Measurements from ENCODE around the gene PHIP. TPM values are rescaled to one million over a fixed set of nuclear protein-coding genes. Genes with fewer than 3 reads are reported as not detected.

PHIP gene
- total and polyA plus RNA-seq, 2 donors (not counting 3 experiments of a cell fraction or from before 2014, with no cell fraction given), result 3.5 to 28.4 TPM

DNA sequence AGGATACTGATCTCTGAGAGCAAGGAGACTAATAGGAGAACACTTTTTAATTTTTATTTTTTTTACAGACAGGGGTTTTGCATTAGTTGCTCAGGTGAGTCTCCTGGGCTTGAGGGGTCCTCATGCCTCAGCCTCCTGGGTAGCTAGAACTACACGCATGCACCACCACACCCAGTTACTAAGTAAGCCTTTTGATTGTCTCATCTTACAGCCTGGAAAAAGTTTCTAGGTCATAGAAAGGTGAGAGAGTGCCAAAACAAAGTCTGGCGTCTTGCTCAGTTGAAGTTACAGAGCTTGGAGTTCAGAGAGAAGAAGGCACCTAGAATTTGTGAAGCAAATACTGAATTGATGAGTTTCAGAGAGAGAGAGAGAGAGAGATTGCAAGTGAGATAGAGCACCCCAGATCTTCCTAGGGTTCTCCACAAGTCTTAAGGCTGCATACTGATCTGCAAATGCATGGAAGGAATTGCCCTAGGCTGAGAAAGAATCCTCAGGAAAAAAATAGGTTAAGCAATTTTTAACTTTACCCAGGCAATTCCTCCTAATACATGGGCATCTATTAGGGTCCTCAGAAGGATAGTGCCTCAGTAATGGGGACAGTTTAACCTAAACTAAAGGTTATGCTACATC lies 37.6 kb upstream of the PHIP start:
- Histone ChIP-seq H4K20me1 (replicated peaks; ENCODE audit: control insufficient read depth, extremely low read depth, insufficient read depth, low read length) (no peaks in the 10 kb centered on the region), H3K9ac (replicated peaks; ENCODE audit: extremely low read depth, insufficient read depth, low read length) (no peak overlapping the region), H3K4me2 (ENCODE audit: insufficient read depth, low read length) (no peak overlapping the region), H3K9me3 (replicated peaks; ENCODE audit: control insufficient read depth, insufficient read depth, low read length) (no peaks in the 10 kb centered on the region), H3K36me3 (ENCODE audit: control insufficient read depth in 2 of 2, extremely low read depth in 1 of 2, insufficient read depth in 2 of 2, low read length in 2 of 2) (no peaks in the 10 kb centered on the region), H2AFZ (ENCODE audit: low read depth, low read length) (no peak overlapping the region), H3K4me1 (ENCODE audit: control insufficient read depth, extremely low read depth, insufficient read depth, low read length) (no peaks in the 10 kb centered on the region), H3K4me3 (replicated peaks in 1 of 3; ENCODE audit: insufficient read depth in 1 of 3, low read depth in 1 of 3, low read length in 3 of 3) (no peak overlapping the region), H3K9me1 (replicated peaks; ENCODE audit: control insufficient read depth, extremely low read depth, insufficient read depth, low read length) (no peaks in the 10 kb centered on the region), H3K79me2 (ENCODE audit: control insufficient read depth, insufficient read depth, low read length) (no peaks in the 10 kb centered on the region), H3K27ac (ENCODE audit: insufficient read depth, low read depth, low read length) (no peak overlapping the region), H3K27me3 (ENCODE audit: control insufficient read depth in 2 of 2, insufficient read depth in 2 of 2, low read length in 2 of 2) (no peaks in the 10 kb centered on the region)
- no peak for TF ChIP-seq EZH2 (IDR thresholded peaks at IDR 0.05; ENCODE audit: borderline replicate concordance, low read depth, low read length, severe bottlenecking)
- TF ChIP-seq POLR2AphosphoS5 (IDR thresholded peaks at IDR 0.05; ENCODE audit: insufficient read depth, low read depth, low read length), result no peak
- dilution Hi-C loops (cut with MboI; ENCODE audit: extremely low pct_ligation_motif_present, low sequenced_read_pairs), result no loop called here
- no peak for FAIRE-seq
- CTCF ChIA-PET, result no interaction called here
- intact Hi-C loops (cut with micrococcal nuclease), result no loop called here
- no peak for DNase-seq (ENCODE audit: low read depth, low spot score)
- POLR2A ChIA-PET, result no interaction called here
- BruUV-seq (replicated peaks), result no TSS peak

DNA sequence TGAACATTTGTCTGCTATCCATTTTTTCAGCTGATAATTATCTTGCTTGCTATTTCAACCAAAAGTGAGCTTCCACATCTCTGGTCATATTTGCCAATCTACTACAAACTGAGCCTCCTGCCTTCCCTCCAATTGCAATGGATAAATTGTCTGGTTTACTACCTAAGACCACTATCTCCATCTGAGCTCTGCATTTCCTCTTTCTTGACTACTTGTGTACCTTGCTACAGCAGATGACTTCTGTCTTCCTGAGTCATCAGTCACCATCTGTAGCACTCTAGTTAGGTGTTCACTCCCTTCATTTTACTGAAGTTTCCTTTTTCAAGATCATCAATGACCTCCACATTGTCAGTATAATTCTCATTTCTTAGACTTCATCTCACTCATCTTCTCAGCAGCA lies 33.5 kb upstream of the PHIP start:
- Histone ChIP-seq H3K36me3 (ENCODE audit: control insufficient read depth in 2 of 2, extremely low read depth in 1 of 2, insufficient read depth in 2 of 2, low read length in 2 of 2) (no peaks in the 10 kb centered on the region), H3K4me1 (ENCODE audit: control insufficient read depth, extremely low read depth, insufficient read depth, low read length) (no peaks in the 10 kb centered on the region), H3K9me1 (replicated peaks; ENCODE audit: control insufficient read depth, extremely low read depth, insufficient read depth, low read length) (no peaks in the 10 kb centered on the region), H3K79me2 (ENCODE audit: control insufficient read depth, insufficient read depth, low read length) (no peaks in the 10 kb centered on the region), H3K9ac (replicated peaks; ENCODE audit: extremely low read depth, insufficient read depth, low read length) (no peak overlapping the region), H3K9me3 (replicated peaks; ENCODE audit: control insufficient read depth, insufficient read depth, low read length) (no peaks in the 10 kb centered on the region), H2AFZ (ENCODE audit: low read depth, low read length) (no peak overlapping the region), H4K20me1 (replicated peaks; ENCODE audit: control insufficient read depth, extremely low read depth, insufficient read depth, low read length) (no peaks in the 10 kb centered on the region), H3K27me3 (ENCODE audit: control insufficient read depth in 2 of 2, insufficient read depth in 2 of 2, low read length in 2 of 2) (no peaks in the 10 kb centered on the region), H3K4me3 (replicated peaks in 1 of 3; ENCODE audit: insufficient read depth in 1 of 3, low read depth in 1 of 3, low read length in 3 of 3) (no peak overlapping the region), H3K4me2 (ENCODE audit: insufficient read depth, low read length) (no peak overlapping the region), H3K27ac (ENCODE audit: insufficient read depth, low read depth, low read length) (no peak overlapping the region)
- intact Hi-C loops (cut with micrococcal nuclease), result no loop called here
- BruUV-seq (replicated peaks), result no TSS peak
- POLR2A ChIA-PET, result no interaction called here
- TF ChIP-seq, protein P1, sequence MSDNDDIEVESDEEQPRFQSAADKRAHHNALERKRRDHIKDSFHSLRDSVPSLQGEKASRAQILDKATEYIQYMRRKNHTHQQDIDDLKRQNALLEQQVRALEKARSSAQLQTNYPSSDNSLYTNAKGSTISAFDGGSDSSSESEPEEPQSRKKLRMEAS (IDR thresholded peaks at IDR 0.05; ENCODE audit: insufficient read depth, insufficient read length), result no peak
- TF ChIP-seq POLR2A (IDR thresholded peaks at IDR 0.05; ENCODE audit: low read depth, low read length) (no peak), GATA2 (IDR thresholded peaks at IDR 0.05; ENCODE audit: insufficient read depth, insufficient read length, low read depth, low read length) (no peak), MYC (IDR thresholded peaks at IDR 0.05; ENCODE audit: low read depth, low read length) (no peak), FOS (IDR thresholded peaks at IDR 0.05; ENCODE audit: borderline replicate concordance, insufficient read depth, low read length) (no peak), EZH2 (IDR thresholded peaks at IDR 0.05; ENCODE audit: borderline replicate concordance, low read depth, low read length, severe bottlenecking) (no peak), JUN (IDR thresholded peaks at IDR 0.05; ENCODE audit: borderline replicate concordance, insufficient read depth, insufficient read length, low read depth) (no peak), POLR2AphosphoS5 (IDR thresholded peaks at IDR 0.05; ENCODE audit: insufficient read depth, low read depth, low read length) (no peak)
- TF ChIP-seq, protein P2, sequence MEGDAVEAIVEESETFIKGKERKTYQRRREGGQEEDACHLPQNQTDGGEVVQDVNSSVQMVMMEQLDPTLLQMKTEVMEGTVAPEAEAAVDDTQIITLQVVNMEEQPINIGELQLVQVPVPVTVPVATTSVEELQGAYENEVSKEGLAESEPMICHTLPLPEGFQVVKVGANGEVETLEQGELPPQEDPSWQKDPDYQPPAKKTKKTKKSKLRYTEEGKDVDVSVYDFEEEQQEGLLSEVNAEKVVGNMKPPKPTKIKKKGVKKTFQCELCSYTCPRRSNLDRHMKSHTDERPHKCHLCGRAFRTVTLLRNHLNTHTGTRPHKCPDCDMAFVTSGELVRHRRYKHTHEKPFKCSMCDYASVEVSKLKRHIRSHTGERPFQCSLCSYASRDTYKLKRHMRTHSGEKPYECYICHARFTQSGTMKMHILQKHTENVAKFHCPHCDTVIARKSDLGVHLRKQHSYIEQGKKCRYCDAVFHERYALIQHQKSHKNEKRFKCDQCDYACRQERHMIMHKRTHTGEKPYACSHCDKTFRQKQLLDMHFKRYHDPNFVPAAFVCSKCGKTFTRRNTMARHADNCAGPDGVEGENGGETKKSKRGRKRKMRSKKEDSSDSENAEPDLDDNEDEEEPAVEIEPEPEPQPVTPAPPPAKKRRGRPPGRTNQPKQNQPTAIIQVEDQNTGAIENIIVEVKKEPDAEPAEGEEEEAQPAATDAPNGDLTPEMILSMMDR (IDR thresholded peaks at IDR 0.05; ENCODE audit: extremely low read depth in 1 of 2, insufficient read depth in 1 of 2, low read depth in 1 of 2, low read length in 2 of 2), result no peak
- CTCF ChIA-PET, result interaction anchor here (1.1 kb wide), 1 partner anchor 13 kb away, joined by 3 read pairs; no protein-coding TSS in a partner anchor
- FAIRE-seq (no peak), DNase-seq (ENCODE audit: low read depth, low spot score) (no peak)
- dilution Hi-C loops (cut with MboI; ENCODE audit: extremely low pct_ligation_motif_present, low sequenced_read_pairs), result no loop called here

Data from endothelial cell of umbilical vein (primary cell).